Prostate gland (tissue), 2 donors: Measurements from ENCODE around the gene SLC25A21. TPM values are rescaled to one million over a fixed set of nuclear protein-coding genes. Genes with fewer than 3 reads are reported as not detected.

ENCODE experiments used
- DNase-seq: peaks from one replicate; pipeline ENCODE4 v3.0.0-alpha.2; 2019; ENCODE audit warnings: low spot score
- H3K27ac ChIP-seq, 2 donors: fragments of 200-600 bp; sonication (generic); 2 replicates each; pipeline ENCODE4 v1.5.1; 2017 to 2019
- H3K27me3 ChIP-seq: fragments of 200-600 bp; sonication (generic); replicated peaks from 2 replicates; pipeline ENCODE4 v1.5.1; 2019; ENCODE audit not compliant: insufficient read depth
- H3K36me3 ChIP-seq, 2 donors: fragments of 200-600 bp; sonication (generic); 1 replicate in 1 of 2; 2 replicates in 1 of 2; pipeline versions ENCODE4 v1.5.1 to v1.8.1; 2017 to 2019
- H3K4me1 ChIP-seq: fragments of 200-600 bp; sonication (generic); replicated peaks from 2 replicates; pipeline ENCODE4 v1.5.1; 2019
- H3K4me3 ChIP-seq, 2 donors: fragments of 200-600 bp; sonication (generic); 2 replicates each; pipeline ENCODE4 v1.5.1; 2017 to 2019
- H3K9me3 ChIP-seq: fragments of 200-600 bp; sonication (generic); 2 replicates; pipeline ENCODE4 v1.5.1; 2017
- POLR2A ChIP-seq: fragments of 450-650 bp; IDR thresholded peaks from one replicate; pipeline ENCODE4 v1.6.1; 2016; ENCODE audit warnings: antibody characterized with exemption, mild to moderate bottlenecking
- POLR2AphosphoS5 ChIP-seq: sonication (generic); formaldehyde crosslinking; IDR thresholded peaks from one replicate; pipeline ENCODE4 v1.6.1; 2017; ENCODE audit warnings: antibody characterized with exemption
- WGBS: methylation state at CpG from one replicate; pipeline ENCODE4 v1.1.5; 2018; 5-methylcytosine and 5-hydroxymethylcytosine counted together
- intact Hi-C: fragments of 100-400 bp; cut with DNase I; formaldehyde crosslinking; loops from one replicate; pipeline ENCODE4 v1.14.2; 2022
- total RNA-seq, 2 donors: library from RNA; depleted of rRNA; stranded (reverse); fragments of >200 nt; gene quantifications; one replicate each; pipeline ENCODE4 v1.1.0, GENCODE V29; 2016
- TF ChIP-seq, protein P1 (sequence below), 4 experiments: fragments of 200-600 bp in 2 of 4; fragments of 450-650 bp in 2 of 4; sonication (generic) in 2 of 4; IDR thresholded peaks; 1 replicate in 3 of 4; 2 replicates in 1 of 4; pipeline ENCODE4 v1.5.1; 2016 to 2019; ENCODE audit warnings: antibody characterized with exemption in 4 of 4, mild to moderate bottlenecking in 2 of 4, moderate library complexity in 2 of 4

Gene SLC25A21
- total RNA-seq, 2 donors from 2014 or later = 1.5 to 7.7 TPM

- DNase-seq = no peak
- Histone ChIP-seq H3K4me1 (no peaks in the 10 kb centered on the region), H3K27ac (no peak overlapping the region), H3K36me3 (no peaks in the 10 kb centered on the region), H3K9me3 (no peaks in the 10 kb centered on the region), H3K4me3 (no peak overlapping the region), H3K27me3 (no peaks in the 10 kb centered on the region)
- intact Hi-C loops = no loop called here
- WGBS = 96% methylated on average over 2 of the region's 2 CpGs
- TF ChIP-seq, protein P1, sequence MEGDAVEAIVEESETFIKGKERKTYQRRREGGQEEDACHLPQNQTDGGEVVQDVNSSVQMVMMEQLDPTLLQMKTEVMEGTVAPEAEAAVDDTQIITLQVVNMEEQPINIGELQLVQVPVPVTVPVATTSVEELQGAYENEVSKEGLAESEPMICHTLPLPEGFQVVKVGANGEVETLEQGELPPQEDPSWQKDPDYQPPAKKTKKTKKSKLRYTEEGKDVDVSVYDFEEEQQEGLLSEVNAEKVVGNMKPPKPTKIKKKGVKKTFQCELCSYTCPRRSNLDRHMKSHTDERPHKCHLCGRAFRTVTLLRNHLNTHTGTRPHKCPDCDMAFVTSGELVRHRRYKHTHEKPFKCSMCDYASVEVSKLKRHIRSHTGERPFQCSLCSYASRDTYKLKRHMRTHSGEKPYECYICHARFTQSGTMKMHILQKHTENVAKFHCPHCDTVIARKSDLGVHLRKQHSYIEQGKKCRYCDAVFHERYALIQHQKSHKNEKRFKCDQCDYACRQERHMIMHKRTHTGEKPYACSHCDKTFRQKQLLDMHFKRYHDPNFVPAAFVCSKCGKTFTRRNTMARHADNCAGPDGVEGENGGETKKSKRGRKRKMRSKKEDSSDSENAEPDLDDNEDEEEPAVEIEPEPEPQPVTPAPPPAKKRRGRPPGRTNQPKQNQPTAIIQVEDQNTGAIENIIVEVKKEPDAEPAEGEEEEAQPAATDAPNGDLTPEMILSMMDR (IDR thresholded peaks at IDR 0.05) = no peak
- TF ChIP-seq POLR2A (no peak), POLR2AphosphoS5 (no peak)
These were observed 390.5 kb downstream of the SLC25A21 start for GRCh38 chr14:36781897-36782296.

GRCh38 chr14:36773558-36773957 lies 398.8 kb downstream of the SLC25A21 start:
- TF ChIP-seq POLR2A = no peak
- TF ChIP-seq, protein P1 (IDR thresholded peaks at IDR 0.05) = no peak
- TF ChIP-seq POLR2AphosphoS5 = no peak
- no peak overlapping the region for H3K27ac ChIP-seq
- H3K4me1 ChIP-seq = no peaks in the 10 kb centered on the region
- H3K4me3 ChIP-seq = no peak overlapping the region
- intact Hi-C loops = no loop called here
- H3K27me3 ChIP-seq = no peaks in the 10 kb centered on the region
- WGBS = 83% methylated on average over 3 of the region's 3 CpGs
- H3K9me3 ChIP-seq = no peaks in the 10 kb centered on the region
- H3K36me3 ChIP-seq = no peaks in the 10 kb centered on the region
- DNase-seq = no peak

DNA sequence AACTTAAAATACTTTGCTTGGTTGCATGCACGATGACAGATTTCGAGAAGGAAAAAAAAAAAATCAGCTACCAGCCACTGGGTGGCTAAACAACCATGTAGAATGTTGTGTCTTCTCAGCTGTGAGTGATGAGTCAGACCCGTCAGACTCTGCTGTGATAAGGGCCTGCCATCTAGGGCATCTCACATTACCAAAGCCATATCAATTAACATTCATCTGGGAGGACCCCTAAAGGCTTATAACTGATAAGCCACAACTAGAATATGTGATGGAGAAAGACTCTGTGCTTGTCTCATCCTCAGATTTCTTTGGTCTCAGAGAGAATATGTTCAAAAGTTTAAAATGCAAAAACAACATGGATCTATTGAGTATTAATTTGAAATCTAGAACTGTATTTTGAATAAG lies 399.3 kb downstream of the SLC25A21 start:
- 76% methylated on average over 3 of the region's 3 CpGs for WGBS
- intact Hi-C loops = no loop called here
- DNase-seq = no peak
- Histone ChIP-seq H3K36me3 (no peaks in the 10 kb centered on the region), H3K27me3 (no peaks in the 10 kb centered on the region), H3K4me1 (no peaks in the 10 kb centered on the region), H3K27ac (no peak overlapping the region), H3K9me3 (no peaks in the 10 kb centered on the region), H3K4me3 (no peak overlapping the region)
- TF ChIP-seq POLR2A (no peak), POLR2AphosphoS5 (no peak)
- TF ChIP-seq, protein P1 (IDR thresholded peaks at IDR 0.05) = no peak

DNA sequence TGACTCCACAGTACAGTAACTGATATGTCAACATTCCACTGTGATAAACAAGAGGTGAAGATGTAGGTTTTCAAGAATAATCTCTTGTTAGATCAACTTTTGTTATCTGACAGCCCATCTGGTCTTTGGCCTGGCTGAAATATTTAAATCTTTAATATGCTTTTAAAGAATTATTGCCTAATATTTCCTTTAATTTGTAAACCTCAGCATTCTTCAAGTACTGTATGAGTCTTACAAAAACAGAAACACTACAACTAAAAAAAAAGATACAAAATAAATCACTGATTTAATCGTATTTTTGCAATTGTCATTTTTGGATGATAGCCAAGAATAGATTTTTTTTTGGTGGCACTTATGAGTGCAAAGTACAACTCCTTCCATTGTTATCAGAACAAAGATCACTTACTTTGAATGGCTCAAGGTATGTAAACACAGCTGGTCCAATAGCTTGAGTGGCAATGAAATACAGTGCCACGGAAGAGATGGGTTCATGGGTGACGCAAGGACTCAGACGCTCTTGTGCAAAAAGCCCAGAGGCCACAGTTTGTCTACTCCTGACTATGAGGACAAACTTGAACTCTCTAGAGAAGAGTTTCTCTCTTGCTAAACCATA lies 401.3 kb downstream of the SLC25A21 start:
- DNase-seq = no peak

More for the DNA sequence above, 401.3 kb downstream of the SLC25A21 start:
- Histone ChIP-seq H3K4me3 (no peak overlapping the region), H3K27me3 (no peaks in the 10 kb centered on the region), H3K9me3 (no peaks in the 10 kb centered on the region), H3K27ac (no peak overlapping the region), H3K36me3 (no peaks in the 10 kb centered on the region), H3K4me1 (no peaks in the 10 kb centered on the region)
- TF ChIP-seq, protein P1 (IDR thresholded peaks at IDR 0.05) = no peak
- peak; percentile 25 for TF ChIP-seq POLR2AphosphoS5
- TF ChIP-seq POLR2A = no peak
- WGBS = 25% methylated on average over 4 of the region's 4 CpGs
- intact Hi-C loops = no loop called here
